Erythroblast (primary cell): ENCODE data around the gene C14orf132.

Experiments
- GATA1 ChIP-seq: IDR thresholded peaks from 2 replicates; pipeline ENCODE4 v1.6.1; 2011; ENCODE audit warnings: low read depth, mild to moderate bottlenecking, control low read depth, low read length, moderate library complexity
- POLR2A ChIP-seq: IDR thresholded peaks from 2 replicates; pipeline ENCODE4 v1.6.1; 2011; ENCODE audit warnings: mild to moderate bottlenecking, low read length

DNA sequence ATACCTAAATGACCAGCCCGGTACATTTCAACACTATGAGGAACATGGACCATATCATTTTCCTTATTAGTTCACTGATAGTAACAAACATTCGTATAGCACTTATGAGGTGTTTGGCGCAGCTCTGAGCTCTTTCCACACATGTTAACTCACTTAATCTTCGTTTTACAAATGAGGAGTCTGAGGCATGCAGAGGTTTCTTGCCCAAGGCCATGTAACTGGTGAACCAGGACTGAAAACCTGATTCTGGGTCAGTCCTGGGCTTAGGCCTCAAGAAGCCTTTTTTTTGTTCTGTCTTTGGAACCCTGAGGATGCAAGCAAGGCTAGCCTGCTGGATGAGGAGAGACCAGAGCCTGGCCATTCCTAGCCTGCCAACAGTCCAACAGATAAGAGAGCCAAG is 55.0 kb downstream of the C14orf132 start:
- TF ChIP-seq POLR2A (no peak), GATA1 (no peak)
